GM19438 (cell line): ENCODE measurements around the gene CDK2.
"Not testable (repeated sequence)": the region's sequence is repeated elsewhere in the genome, so short reads cannot be mapped to it uniquely, and the experiment has no call there.

Experiments
- ATAC-seq: cut with Tn5 transposase; IDR thresholded peaks from one replicate; pipeline ENCODE4 v1.9.1; 2021; ENCODE audit warnings: low read depth; ENCODE audit not compliant: unreplicated experiment

The CDK2 gene

DNA sequence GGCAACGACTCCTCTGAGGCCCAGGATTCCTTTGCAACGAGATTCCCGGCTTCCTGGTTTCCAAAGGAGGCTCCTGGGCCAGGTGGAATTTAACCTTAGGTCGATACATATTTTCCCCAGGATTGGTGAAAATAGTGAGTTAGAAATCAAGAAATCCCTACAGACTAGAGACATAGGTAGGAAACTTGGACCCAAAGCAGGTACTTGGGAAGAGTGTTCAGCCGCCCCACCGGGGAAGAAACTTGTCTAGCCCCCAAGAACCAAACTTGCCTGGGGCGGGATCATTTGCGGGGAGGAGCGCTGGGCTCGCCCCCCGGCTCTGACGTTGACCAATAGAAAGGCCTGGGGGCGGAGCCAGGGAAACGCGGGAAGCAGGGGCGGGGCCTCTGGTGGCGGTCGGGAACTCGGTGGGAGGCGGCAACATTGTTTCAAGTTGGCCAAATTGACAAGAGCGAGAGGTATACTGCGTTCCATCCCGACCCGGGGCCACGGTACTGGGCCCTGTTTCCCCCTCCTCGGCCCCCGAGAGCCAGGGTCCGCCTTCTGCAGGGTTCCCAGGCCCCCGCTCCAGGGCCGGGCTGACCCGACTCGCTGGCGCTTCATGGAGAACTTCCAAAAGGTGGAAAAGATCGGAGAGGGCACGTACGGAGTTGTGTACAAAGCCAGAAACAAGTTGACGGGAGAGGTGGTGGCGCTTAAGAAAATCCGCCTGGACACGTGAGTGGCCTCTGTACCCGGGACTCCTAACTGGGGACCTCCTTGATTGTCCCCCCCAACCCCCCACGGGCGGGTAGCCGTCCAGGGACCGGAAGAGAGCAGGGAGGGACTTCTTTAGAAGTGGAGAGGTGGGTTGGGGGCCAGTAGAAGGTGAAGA lies at the start of gene CDK2:
CDK2 (plus strand) TSS at position 423 of the 874 bp plus-strand sequence; CDS start at position 602, 179 bp downstream.
- peak; percentile 97 for ATAC-seq

DNA sequence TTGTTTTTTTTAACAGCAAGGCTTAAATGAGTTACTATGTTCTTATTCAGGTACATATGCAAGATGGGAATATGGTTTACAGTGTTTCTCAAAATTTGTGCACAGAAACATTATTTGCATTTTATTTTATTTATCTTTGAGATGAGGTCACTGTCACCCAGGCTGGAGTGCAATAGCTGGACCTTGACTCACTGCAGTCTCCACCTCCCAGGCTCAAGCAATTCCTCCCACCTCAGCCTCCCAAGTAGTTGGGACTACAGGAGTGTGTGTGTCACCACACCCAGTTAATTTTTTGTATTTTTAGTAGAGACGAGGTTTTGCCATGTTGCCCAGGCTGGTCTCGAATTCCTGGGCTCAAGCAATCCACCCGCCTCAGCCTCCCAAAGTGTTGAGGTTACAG lies 47.6 kb upstream of the CDK2 start:
- ATAC-seq, result not testable (repeated sequence)

DNA sequence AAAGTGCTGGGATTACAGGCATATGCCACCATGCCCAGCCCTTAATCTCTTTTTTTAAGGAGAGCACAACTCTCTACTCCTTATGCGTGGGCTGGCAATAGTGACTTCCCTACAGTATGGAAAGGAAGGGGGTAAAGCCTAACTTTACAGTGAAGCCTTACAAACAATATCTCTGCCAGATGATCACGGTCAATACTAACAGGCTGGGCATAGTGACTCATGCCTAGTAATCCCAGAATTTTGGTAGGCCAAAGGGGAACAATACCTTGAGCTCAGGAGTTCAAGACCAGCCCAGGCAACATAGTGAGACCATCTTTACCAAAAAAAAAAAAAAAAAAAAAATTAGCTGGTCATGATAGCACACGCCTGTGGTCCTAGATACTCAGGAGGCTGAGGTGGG lies 44.5 kb upstream of the CDK2 start:
- no peak for ATAC-seq

DNA sequence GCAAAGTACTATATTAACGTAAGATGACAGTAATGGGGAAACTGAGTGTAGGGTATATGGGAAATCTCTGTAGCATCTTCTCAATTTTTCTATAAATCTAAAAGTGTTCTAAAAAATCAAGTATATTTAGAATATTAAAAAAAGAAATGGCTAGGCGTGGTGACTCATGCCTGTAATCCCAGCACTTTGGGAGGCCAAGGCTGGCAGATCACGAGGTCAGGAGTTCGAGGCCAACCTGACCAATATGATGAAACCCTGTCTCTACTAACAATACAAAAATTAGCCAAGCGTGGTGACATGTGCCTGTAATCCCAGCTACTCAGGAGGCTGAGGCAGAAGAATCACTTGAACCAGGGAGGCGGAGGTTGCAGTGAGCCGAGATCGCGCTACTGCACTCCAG lies 43.0 kb upstream of the CDK2 start:
- ATAC-seq, result not testable (repeated sequence)

DNA sequence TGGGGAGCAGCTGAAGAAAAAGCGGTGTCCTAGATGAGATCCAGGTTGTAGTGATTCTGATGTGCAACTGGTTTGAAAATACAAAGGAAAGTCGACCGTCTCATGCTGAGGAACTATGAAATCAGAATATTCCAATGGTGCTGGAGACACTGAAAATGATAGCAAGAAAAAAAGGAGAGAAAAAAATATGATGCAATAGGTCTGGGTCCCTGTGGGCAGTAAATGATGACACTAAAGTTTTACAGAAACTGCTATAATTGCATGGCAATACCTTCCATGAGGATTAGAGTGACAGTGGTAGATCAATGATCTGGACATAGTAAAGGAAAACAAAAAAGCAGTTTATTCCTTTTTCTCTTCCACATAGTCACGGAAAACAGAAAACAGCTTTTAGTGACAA lies 41.3 kb upstream of the CDK2 start:
- ATAC-seq, result no peak

GRCh38 chr12:55925870-55926737 lies 40.5 kb upstream of the CDK2 start:
- ATAC-seq, result peak; percentile 1

DNA sequence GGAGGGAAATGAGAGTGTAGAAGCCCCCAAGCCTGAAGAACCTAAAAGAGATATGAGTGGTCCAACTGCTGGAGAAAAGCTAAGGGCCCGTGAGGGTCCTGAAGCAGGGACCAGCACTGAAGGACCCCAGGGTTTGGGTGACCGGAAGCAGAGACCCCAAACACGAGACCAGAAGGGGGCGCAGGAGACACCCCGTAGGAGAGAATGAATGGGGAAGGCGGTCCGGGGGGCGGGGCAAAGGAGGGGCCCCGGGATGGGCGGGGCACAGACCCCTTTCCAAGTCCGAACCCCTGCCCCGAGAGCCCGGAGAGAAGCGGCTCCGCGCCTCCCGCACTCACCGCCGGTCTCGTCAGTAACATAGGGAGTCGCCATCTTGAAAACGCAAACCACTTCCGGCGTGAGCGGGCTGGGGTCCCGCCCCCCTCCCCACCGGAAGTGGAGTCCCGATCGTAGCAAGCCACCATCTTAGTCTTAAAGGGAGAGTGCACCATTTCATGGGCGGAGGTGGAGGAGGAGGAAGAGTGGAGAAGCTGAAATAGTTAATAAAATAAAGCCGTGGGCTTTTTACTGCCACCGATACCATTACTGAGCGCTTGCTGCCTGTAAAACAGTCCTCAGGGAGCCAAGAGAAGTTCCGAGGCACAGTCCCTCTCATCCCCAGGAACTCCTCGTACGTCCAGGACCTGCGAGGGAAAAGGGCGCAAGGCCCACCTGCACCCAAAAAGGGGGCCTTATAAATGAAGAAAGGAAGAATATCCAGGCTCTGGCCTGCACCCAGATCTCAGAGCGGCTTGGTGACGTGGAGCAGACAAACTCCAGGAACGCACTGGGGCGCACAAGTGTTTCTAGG lies 39.7 kb upstream of the CDK2 start:
- ATAC-seq, result peak; percentile 48

DNA sequence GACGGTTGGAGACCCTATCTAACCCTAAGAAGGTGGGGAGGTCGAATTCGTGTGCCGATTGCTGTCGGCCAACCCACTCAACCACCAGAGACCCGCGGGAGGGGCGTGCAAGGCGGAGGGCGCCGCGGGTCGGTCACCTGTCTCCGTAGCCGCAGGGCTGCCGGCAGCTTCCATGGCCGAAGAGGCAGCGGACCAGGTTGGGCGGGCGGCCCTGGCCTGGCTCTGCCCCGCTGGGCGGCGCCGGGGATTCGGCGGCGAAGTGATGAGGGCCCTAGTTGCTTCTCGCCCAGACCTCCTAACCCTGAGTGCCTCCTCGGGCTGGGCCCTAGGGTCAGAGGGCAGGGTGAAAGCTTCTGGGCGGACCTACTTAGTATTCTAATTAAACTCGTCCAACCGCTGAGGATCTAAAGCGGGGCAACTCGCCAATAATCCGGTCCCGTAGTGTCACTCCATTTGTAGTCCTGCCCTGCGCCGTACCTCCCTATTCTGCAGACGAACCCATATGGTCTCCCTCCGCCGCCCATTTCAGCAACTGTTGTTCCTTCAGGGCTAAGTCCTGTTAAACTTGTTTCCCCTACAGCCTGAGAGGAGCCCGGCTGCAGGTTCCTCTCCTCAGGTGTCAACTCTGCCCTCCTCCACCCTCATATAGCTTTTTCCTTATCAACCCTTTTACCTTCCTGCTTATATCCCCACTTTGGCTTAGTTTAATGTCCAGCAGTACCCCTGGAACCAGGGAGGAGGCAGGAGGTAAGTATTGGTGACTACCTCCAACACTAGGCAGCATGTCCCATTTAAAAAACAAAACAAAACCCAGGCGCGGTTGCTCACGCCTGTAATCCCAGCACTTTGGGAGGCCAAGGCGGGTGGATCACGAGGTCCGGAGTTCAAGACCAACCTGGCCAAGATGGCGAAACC lies 38.8 kb upstream of the CDK2 start, which contains the start of gene PYM1:
PYM1 (minus strand) TSS at position 307 of the 915 bp plus-strand sequence; CDS start at position 174, 133 bp downstream.
- ATAC-seq, result peak; percentile 30

DNA sequence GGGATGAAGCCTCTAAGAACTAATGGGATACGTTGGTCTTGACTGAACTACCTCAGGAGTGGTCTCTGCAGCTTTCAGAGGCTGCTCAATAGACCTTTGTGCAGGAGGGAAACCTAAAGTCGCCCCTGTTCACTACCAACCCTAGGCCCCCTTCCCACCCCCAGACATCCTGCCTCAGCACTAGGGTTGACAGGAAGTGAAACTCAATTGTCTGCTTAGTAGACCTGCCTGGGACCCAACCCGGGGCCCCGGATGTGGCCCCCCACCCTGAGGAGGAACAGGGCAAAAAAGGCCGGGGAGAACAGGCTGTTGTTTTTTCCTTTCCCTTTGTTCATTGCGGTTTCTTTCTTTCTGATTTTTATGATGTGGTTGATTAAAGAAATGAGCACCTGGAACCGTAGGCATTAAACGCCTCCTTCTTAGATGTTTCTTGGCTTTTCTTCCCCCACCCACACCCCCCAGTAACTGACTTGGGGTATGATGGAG lies 37.3 kb upstream of the CDK2 start:
- ATAC-seq, result peak; percentile 30

GRCh38 chr12:55930771-55931316 lies 35.8 kb upstream of the CDK2 start, which contains the start of gene DGKA:
TSS of gene DGKA (plus strand) at chr12:55931162. CDS start at chr12:55936504, 5,342 bp downstream.
- no peak for ATAC-seq

- ATAC-seq, result no peak
These were observed 35.3 kb upstream of the CDK2 start for GRCh38 chr12:55931317-55931779.

GRCh38 chr12:55931780-55932550 lies 34.7 kb upstream of the CDK2 start:
- no peak for ATAC-seq

DNA sequence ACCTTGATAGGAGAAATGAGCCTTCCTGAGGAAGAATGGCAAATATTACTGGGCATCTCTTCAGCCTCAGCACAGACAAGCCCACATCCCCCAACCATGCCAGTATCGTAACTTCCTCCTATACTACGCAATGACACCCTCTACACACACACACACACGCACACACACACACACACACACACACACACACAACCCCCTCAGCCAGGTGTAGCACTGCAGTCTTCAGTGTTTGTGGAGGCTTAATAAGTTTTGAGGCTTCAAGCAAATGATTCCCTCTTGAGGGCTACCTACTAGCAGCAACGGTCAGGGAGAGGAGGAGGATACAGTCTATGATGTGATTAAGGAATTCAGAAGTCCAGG lies 34.1 kb upstream of the CDK2 start:
- ATAC-seq, result no peak

GRCh38 chr12:55933169-55933798 lies 33.3 kb upstream of the CDK2 start:
- ATAC-seq, result no peak

DNA sequence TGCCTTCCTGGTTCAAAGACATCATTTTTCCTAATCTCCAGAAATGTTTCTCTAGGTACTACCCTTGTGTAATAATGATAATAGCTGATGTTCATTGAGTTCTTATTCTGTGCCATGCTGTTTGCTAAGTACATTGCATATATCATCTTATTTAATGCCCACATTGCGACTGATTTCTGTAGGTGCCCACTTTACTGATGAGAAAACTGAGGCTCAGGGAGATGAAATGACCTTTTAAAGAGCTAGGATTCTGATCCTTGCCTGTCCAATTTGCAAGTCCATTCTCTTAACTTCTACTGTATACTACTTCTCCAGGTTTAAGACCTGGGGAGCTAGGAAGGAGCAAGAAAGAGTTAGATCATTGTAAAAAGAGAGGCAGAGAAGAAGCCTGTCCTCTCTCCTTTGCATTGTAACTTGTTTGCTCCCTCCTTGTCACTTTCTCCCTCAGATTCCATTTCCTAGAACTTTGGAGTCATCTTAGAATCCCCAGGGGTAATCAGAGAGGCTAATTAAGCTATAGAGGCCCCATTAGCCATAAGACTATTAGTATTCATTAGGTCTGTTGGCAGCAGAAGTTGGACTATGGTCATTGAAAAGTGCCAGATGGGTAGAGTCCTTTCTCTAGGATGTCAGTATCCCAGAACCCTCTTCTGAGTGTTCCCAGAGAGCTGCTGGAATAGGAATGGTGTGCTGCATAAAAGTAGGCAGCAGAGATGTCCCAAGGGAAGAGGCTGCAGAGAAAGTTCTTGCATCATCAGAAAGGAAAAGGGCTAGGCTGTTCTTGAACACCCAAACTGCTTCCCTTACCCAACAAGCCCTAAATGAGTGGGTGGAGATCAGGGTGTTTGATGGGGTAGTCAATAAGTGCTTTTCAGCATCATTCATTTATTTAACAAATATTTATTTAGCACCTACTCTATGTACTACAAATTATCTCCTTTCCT lies 32.6 kb upstream of the CDK2 start:
- no peak for ATAC-seq

DNA sequence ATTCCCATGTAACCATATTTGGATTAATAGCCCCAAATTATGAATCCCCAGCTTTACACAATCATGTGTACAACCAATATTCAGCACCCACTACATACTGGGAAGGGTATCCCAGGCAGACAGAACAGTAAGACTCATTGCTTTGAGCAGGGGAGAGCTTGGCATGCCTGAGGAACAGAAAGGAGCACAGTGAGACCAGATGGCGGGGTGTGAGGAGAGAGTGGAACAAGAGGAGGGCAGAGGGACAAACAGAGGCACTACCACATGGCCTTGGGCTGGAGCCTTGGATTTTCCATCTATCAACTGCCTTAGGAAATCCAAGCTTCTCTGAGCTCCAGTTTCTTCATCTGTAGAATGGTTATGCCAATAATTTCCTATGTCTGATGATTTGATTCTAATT lies 31.9 kb upstream of the CDK2 start:
- no peak for ATAC-seq
